Activated CD8-positive, alpha-beta memory T cell treated with anti-CD3 and anti-CD28 coated beads for 24 hours (primary cell): ENCODE results near the gene EFEMP1.

Experiments
- DNase-seq: peaks from one replicate; pipeline ENCODE4 v3.0.0-alpha.2; 2020

Gene EFEMP1

DNA sequence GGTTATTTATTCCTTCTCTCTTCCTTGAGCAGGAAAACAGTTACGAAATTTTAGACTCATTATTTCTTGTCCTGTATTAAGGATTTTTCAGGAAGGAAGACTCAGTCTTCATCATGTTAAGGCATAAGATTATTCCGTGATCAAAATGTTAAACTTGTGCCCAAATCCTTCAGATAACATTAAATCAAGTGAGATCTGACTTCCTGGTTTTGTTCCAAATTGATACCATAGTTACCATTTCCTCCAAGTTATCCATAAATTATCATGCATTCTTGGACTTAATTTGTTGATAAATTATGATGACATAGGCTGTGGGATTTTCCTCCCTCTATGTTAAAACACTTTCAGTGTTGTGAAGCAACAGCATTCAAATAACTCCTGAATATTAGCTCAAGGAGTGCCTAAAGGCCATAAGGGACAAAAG lies 31.9 kb downstream of the EFEMP1 start:
- DNase-seq: no peak

GRCh38 chr2:55888936-55889335 lies 34.6 kb downstream of the EFEMP1 start:
- DNase-seq: no peak

DNA sequence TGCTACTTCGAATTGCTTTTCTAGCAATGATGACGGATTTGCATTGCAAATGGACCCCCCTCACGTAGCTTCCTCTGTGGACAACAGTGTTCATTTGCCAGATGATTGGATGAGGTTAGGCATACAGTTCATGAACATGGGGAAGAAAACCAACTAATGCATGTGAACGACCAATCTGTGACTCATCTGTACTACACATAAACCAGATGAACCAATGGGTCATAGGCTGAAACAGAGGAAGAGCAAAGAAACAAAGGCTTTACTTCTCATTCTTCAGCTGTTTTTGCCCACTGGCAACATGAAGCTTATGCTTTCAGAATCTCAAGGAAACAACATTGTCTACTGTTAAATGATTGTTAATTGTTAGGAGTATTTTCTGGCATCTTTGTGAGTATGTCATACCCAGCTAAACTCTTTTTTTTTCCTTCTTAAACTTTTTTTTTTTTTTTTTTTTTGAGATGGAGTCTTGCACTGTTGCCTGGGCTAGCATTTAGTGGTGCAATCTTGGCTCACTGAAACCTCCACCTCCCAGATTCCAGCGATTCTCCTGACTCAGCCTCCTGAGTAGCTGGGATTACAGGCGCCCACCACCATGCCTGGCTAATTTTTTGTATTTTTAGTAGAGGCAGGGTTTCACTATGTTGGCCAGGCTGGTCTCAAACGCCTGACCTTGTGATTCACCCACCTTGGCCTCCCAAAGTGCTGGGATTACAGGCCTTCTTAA lies 35.5 kb downstream of the EFEMP1 start:
- no peak for DNase-seq

GRCh38 chr2:55887351-55887750 lies 36.2 kb downstream of the EFEMP1 start:
- no peak for DNase-seq

GRCh38 chr2:55885944-55886281 lies 37.7 kb downstream of the EFEMP1 start:
- no peak for DNase-seq

GRCh38 chr2:55885127-55885943 lies 38.2 kb downstream of the EFEMP1 start:
- DNase-seq: no peak

- no peak for DNase-seq
Measured at GRCh38 chr2:55883829-55884228, 39.8 kb downstream of the EFEMP1 start.

GRCh38 chr2:55883357-55883756 lies 40.2 kb downstream of the EFEMP1 start:
- no peak for DNase-seq

DNA sequence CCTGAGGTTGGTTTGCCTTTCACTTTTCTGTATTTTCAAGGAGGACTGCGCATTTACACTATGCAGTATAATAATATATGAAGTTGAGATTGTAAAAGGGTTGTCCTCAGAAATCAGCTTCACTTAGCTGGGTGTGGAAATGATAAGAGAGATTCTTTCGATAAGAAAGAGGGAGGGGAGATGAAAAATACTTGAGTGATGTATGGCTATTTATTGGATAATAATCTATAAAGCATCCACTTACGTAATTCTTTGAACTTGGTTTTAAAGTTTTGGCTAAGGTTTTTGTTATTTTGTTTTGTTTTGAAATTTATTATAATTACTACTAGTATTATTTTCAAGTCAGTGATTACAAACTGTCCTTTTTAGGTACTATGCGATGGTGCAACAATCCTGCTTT lies 40.6 kb downstream of the EFEMP1 start:
- DNase-seq: no peak

DNA sequence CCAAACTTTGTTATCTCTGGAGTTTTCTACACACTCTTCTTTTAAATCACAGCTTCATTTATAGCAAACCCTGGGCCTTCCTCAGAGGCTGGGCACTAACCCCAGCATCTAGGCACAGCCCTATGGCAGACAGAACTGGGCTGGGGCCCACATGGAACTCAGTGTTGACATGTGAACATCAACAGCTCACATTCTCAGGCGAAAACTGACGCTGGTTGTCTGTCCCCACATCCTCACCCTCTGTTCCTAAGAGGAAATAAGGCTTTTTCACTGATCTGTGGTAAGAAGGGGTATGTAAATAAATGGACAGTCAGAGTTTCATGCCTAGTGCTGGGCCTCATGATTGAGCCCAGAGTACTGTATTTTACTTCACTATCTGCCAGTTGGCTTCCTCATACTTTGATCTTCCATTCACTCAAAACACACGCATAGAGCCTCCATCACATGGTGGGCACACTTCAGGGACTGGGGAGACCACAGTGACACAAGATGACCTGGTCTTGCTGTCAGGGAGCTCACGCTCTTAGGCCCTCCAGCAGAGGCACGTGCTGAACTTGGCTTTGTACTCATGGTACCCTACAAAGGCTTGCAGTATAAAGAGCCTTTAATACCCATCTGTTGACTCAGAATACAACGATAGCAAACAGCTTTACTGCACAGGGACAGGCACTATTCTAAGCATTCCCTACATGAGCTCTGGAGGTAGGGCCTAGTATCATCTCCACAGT lies 43.0 kb downstream of the EFEMP1 start:
- DNase-seq: no peak

DNA sequence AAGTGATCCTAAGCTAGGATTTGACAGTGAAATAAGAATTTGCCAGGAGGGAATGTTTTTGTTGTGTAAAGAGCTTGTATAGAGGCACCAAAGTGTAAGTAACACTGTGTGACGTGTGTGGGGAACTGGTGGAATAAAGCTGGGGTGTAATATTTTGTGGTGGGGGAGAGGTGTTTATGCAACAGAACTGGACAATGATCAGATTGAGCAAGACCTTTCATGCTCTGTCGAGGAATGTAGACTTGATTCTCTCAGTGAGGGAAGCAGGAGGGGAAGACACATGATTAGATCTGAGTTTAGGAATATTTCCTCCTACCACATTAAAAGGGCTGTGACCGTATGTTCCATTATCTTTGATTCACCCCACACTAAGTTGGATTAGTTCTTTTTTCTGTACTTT lies 43.6 kb downstream of the EFEMP1 start:
- no peak for DNase-seq

GRCh38 chr2:55877087-55877436 lies 46.5 kb downstream of the EFEMP1 start:
- no peak for DNase-seq

GRCh38 chr2:55876429-55877086 lies 47.0 kb downstream of the EFEMP1 start:
- no peak for DNase-seq

- DNase-seq: no peak
Measured at GRCh38 chr2:55875434-55876135, 48.0 kb downstream of the EFEMP1 start.

DNA sequence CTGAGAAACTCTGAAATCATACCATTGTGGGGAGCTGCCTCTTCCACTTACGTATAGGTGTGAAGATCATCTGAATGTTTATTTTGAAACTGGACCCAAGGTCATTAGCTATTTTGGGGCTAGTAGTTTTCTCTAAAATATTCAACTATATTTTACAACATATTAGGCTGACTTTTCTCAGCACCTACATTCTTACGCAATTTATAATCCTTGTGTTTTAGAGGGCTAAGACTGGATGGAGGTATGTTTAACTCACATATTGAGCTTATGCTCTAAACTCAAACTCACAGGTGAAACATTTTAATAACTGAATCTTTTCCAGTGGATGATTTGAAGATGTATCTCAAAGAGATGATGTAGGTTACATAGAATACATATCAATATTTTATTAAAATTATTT lies 49.2 kb downstream of the EFEMP1 start:
- no peak for DNase-seq

DNA sequence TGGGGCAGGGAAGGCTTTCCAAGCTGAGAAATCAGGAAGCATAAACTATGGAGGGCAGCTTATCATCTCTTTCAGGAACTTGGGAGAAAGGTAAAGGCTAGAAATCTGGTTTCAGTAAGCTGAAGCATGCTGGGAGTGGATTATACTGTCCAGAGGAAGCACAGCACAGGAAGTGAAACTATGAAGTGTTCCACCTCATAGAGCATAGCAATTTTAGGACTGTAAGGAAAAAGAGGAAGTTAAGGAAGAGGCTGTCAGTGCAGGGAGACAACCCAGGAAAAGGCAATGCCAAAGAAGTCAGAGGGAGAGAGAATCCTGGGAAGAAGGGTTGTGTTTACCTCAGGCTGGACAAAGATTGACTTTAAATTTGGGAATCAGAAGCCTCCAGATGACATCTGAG lies 51.9 kb downstream of the EFEMP1 start:
- DNase-seq: no peak

GRCh38 chr2:55869637-55870325 lies 53.8 kb downstream of the EFEMP1 start:
- no peak for DNase-seq

DNA sequence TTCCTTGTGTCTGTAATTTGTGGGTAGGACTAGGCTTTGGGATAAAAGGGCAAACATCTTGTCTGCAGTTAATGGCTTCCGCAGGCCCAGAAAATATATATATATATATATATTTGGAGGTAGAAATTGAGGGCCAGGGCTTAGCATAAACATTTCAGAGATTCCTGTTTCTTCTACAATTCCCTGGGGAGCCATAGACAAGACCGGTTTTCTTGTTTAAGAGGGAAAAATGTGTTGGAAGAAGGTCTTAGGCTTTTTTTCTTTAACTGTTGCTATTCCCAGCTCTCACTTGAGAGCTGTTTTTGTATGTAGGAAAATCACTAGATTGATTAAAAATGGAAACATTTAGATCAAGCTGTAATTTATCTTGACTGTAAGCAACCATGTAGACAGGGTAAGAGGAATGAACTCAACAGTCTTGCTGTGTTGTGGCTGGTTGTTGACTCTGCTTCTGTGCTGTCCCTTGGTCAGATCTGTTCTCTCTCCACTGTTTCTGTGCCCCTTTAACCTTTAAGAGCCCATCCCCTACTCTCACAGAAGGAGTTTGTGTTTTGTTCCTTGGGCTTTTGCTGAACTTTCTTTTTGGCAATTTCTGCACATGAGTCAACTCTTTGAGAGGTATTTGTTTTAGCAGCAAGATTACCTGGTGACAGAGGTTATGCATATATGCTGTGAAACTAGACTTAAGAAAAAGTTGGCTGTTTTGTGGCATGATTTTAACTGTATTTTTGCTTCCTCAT lies 58.3 kb downstream of the EFEMP1 start:
- DNase-seq: no peak

DNA sequence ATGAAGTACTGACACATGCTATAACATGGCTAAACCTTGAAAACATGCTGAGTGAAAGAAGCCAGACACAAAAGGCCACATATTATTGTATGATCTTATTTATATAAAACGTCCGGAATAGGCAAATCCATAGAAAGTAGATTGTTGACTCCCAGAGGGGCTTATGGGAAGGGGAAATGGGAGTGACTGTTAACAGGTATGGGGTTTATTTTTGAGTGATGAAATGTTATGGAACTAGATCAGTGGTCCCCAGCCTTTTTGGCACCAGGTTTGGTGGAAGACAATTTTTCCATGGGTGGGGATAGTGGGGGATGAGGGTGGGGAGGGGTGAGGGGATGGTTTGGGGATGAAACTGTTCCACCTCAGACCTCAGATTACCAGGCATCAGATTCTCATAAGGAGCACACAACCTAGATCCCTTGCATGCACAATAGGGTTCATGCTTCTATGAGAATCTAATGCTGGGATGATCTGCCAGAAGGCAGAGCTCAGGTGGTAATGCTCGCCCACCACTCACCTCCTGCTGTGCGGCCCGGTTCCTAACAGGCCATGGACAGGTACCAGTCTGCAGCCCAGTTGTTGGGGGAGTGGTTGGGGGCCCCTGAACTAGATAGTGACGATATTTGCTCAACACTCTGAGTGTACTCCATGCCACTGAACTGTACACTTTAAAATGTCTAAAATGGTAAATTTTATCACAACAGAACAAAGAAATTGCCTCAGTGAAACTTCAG lies 59.1 kb downstream of the EFEMP1 start:
- no peak for DNase-seq

DNA sequence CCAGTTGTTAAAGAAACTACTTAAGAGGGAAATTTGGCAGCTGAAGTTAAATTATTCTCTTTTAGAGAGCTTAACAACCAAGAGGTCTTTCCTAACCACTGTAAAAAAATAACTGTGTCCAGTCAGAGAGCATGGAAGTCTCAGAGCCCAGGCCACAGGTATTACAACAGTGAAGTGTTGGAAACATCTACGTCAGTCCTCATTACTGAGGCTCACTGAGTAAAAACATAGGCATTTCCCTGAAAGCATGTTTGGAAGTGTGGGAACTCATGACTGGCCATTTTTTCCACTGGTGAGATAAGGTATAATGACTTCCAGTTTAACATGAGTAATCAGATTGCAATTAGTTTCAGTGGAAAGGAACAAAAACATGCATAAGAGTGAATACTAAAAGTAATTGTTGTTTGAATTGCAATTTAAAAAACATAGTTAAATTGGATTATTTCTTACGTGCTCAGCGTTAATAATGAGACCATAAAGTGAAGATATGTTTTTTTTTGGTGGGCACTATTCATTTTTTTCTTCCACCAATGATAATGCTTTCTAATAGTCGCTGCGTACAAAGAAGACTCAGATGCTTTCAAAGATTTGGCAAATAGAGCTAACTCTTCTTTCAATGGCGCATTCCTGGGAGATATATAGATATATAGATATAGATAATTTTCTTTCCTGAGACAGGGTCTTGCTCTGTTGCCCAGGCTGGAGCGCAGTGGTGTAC lies 60.8 kb downstream of the EFEMP1 start:
- DNase-seq: no peak
